Natural killer cell treated with Interleukin-12 subunit alpha and Interleukin-12 subunit beta and Interleukin-15 and Interleukin-18, amount 100 ng/mL, for 72 hours (primary cell): ENCODE measurements around the gene SLC6A1. TPM values are rescaled to one million over a fixed set of nuclear protein-coding genes. Genes with fewer than 3 reads are reported as not detected.

ENCODE experiments used
- ATAC-seq, 2 donors: fragments of 150-1000 bp; cut with Tn5 transposase in 1 of 2; sonication (Bioruptor Pico), chemical (Tn5 transposase) in 1 of 2; 2 replicates each; pipeline ENCODE4 v1.10.0; 2021
- DNase-seq: peaks from one replicate; pipeline ENCODE4 v3.0.0; 2022; ENCODE audit warnings: low spot score
- H3K27ac Mint-ChIP-seq, 2 donors: 1 replicate in 1 of 2; 2 replicates in 1 of 2; pipeline ENCODE4 v1.8.0; 2022; ENCODE audit warnings: mixed read lengths in 2 of 2, mild to moderate bottlenecking in 1 of 2, moderate library complexity in 1 of 2
- H3K27me3 Mint-ChIP-seq, 2 donors: 1 replicate in 1 of 2; 2 replicates in 1 of 2; pipeline ENCODE4 v1.8.0; 2022; ENCODE audit warnings: mixed read lengths in 2 of 2
- H3K36me3 Mint-ChIP-seq: one replicate; pipeline ENCODE4 v1.8.0; 2022; ENCODE audit warnings: mixed read lengths
- H3K4me1 Mint-ChIP-seq, 2 donors: 1 replicate in 1 of 2; 2 replicates in 1 of 2; pipeline ENCODE4 v1.8.0; 2022; ENCODE audit warnings: low read depth in 2 of 2, mixed read lengths in 2 of 2, mild to moderate bottlenecking in 1 of 2
- H3K4me3 Mint-ChIP-seq: one replicate; pipeline ENCODE4 v1.8.0; 2022; ENCODE audit warnings: mixed read lengths
- H3K9me3 Mint-ChIP-seq: 2 replicates; pipeline ENCODE4 v1.8.0; 2022; ENCODE audit warnings: mixed read lengths
- total RNA-seq, 2 donors: library from RNA; stranded (reverse); gene quantifications; one replicate each; pipeline ENCODE4 v1.2.3, GENCODE V29; 2022

Gene SLC6A1
- not detected for total RNA-seq

GRCh38 chr3:10992017-10992942 is at the start of gene SLC6A1:
Gene SLC6A1 (plus strand): TSS chr3:10992748. CDS start chr3:11017212, 24,464 bp downstream.
- no peak for ATAC-seq
- peak within 1 kb of the TSS; percentile 75 for H3K4me3 Mint-ChIP-seq
- DNase-seq: no peak
- no peak within 1 kb of the TSS for H3K27ac Mint-ChIP-seq
- no peaks in the 10 kb centered on the region for H3K36me3 Mint-ChIP-seq
- no peaks in the 10 kb centered on the region for H3K9me3 Mint-ChIP-seq
- H3K4me1 Mint-ChIP-seq: peaks cover 6% of the 10 kb centered on the region in 2 donors
- H3K27me3 Mint-ChIP-seq: peaks cover 35 to 53% of the 10 kb centered on the region in 2 donors

- no peaks in the 10 kb centered on the region for H3K4me1 Mint-ChIP-seq
- H3K27ac Mint-ChIP-seq: no peak overlapping the region
- no peaks in the 10 kb centered on the region for H3K9me3 Mint-ChIP-seq
- DNase-seq: no peak
- ATAC-seq: no peak
- peaks cover 6 to 11% of the 10 kb centered on the region in 2 donors for H3K27me3 Mint-ChIP-seq
- no peak overlapping the region for H3K4me3 Mint-ChIP-seq
- no peaks in the 10 kb centered on the region for H3K36me3 Mint-ChIP-seq
Observed at GRCh38 chr3:10944866-10945265, 47.7 kb upstream of the SLC6A1 start.

- ATAC-seq (peak; percentile 50 to 64), DNase-seq (no peak)
- H3K27ac Mint-ChIP-seq: no peak overlapping the region
- H3K4me3 Mint-ChIP-seq: no peak overlapping the region
- H3K36me3 Mint-ChIP-seq: no peaks in the 10 kb centered on the region
- peaks cover 6 to 9% of the 10 kb centered on the region in 2 donors for H3K27me3 Mint-ChIP-seq
- H3K4me1 Mint-ChIP-seq: no peaks in the 10 kb centered on the region
- H3K9me3 Mint-ChIP-seq: no peaks in the 10 kb centered on the region
Observed at GRCh38 chr3:10945683-10946287, 46.8 kb upstream of the SLC6A1 start.

- ATAC-seq: no peak
- no peaks in the 10 kb centered on the region for H3K4me1 Mint-ChIP-seq
- no peak overlapping the region for H3K27ac Mint-ChIP-seq
- no peaks in the 10 kb centered on the region for H3K9me3 Mint-ChIP-seq
- no peaks in the 10 kb centered on the region for H3K36me3 Mint-ChIP-seq
- no peak overlapping the region for H3K4me3 Mint-ChIP-seq
- no peak for DNase-seq
- H3K27me3 Mint-ChIP-seq: peaks cover 9% of the 10 kb centered on the region in 2 donors
Observed at GRCh38 chr3:10946526-10946925, 46.0 kb upstream of the SLC6A1 start.

GRCh38 chr3:10948326-10948725 is 44.2 kb upstream of the SLC6A1 start:
- DNase-seq (no peak), ATAC-seq (no peak)
- no peaks in the 10 kb centered on the region for H3K9me3 Mint-ChIP-seq
- H3K4me3 Mint-ChIP-seq: no peak overlapping the region
- H3K27ac Mint-ChIP-seq: no peak overlapping the region
- no peaks in the 10 kb centered on the region for H3K4me1 Mint-ChIP-seq
- H3K27me3 Mint-ChIP-seq: peaks cover 9 to 12% of the 10 kb centered on the region in 2 donors
- H3K36me3 Mint-ChIP-seq: no peaks in the 10 kb centered on the region

- DNase-seq: no peak
- Mint-ChIP-seq H3K27me3 (peaks cover 3 to 12% of the 10 kb centered on the region in 2 donors), H3K36me3 (no peaks in the 10 kb centered on the region), H3K27ac (no peak overlapping the region), H3K4me1 (no peaks in the 10 kb centered on the region), H3K4me3 (no peak overlapping the region), H3K9me3 (no peaks in the 10 kb centered on the region)
- no peak for ATAC-seq
Observed at GRCh38 chr3:10949197-10949596, 43.4 kb upstream of the SLC6A1 start.

- no peak for DNase-seq
- Mint-ChIP-seq H3K4me1 (no peaks in the 10 kb centered on the region), H3K4me3 (no peak overlapping the region), H3K9me3 (no peaks in the 10 kb centered on the region), H3K27ac (no peak overlapping the region), H3K27me3 (peaks cover 0 to 12% of the 10 kb centered on the region in 2 donors), H3K36me3 (no peaks in the 10 kb centered on the region)
- no peak for ATAC-seq
Observed at GRCh38 chr3:10950476-10951294, 41.9 kb upstream of the SLC6A1 start.

GRCh38 chr3:10951295-10951926 is 41.1 kb upstream of the SLC6A1 start:
- no peak overlapping the region for H3K4me3 Mint-ChIP-seq
- no peaks in the 10 kb centered on the region for H3K4me1 Mint-ChIP-seq
- no peak overlapping the region for H3K27ac Mint-ChIP-seq
- ATAC-seq: no peak
- peaks cover 0 to 12% of the 10 kb centered on the region in 2 donors for H3K27me3 Mint-ChIP-seq
- H3K36me3 Mint-ChIP-seq: no peaks in the 10 kb centered on the region
- no peaks in the 10 kb centered on the region for H3K9me3 Mint-ChIP-seq
- no peak for DNase-seq

- peaks cover 0 to 12% of the 10 kb centered on the region in 2 donors for H3K27me3 Mint-ChIP-seq
Observed at GRCh38 chr3:10952525-10952924, 40.0 kb upstream of the SLC6A1 start.

GRCh38 chr3:10954740-10955139 is 37.8 kb upstream of the SLC6A1 start:
- Mint-ChIP-seq H3K4me1 (no peaks in the 10 kb centered on the region), H3K27ac (no peak overlapping the region), H3K4me3 (no peak overlapping the region), H3K27me3 (peaks cover 0 to 9% of the 10 kb centered on the region in 2 donors), H3K9me3 (no peaks in the 10 kb centered on the region), H3K36me3 (no peaks in the 10 kb centered on the region)
- DNase-seq: no peak
- ATAC-seq: no peak

More at GRCh38 chr3:10952525-10952924, 40.0 kb upstream of the SLC6A1 start:
- no peak overlapping the region for H3K27ac Mint-ChIP-seq
- H3K9me3 Mint-ChIP-seq: no peaks in the 10 kb centered on the region
- no peaks in the 10 kb centered on the region for H3K36me3 Mint-ChIP-seq
- H3K4me1 Mint-ChIP-seq: no peaks in the 10 kb centered on the region
- H3K4me3 Mint-ChIP-seq: no peak overlapping the region
- DNase-seq (no peak), ATAC-seq (no peak)

- no peak for ATAC-seq
- DNase-seq: no peak
- Mint-ChIP-seq H3K27ac (no peak overlapping the region), H3K4me1 (peaks cover 0 to 3% of the 10 kb centered on the region in 2 donors), H3K27me3 (peaks cover 0 to 11% of the 10 kb centered on the region in 2 donors), H3K4me3 (no peak overlapping the region), H3K36me3 (no peaks in the 10 kb centered on the region), H3K9me3 (no peaks in the 10 kb centered on the region)
Observed at GRCh38 chr3:10955711-10956453, 36.7 kb upstream of the SLC6A1 start.

GRCh38 chr3:10956531-10956930 is 36.0 kb upstream of the SLC6A1 start:
- DNase-seq (no peak), ATAC-seq (no peak)
- Mint-ChIP-seq H3K9me3 (no peaks in the 10 kb centered on the region), H3K36me3 (no peaks in the 10 kb centered on the region), H3K27me3 (peaks cover 0 to 10% of the 10 kb centered on the region in 2 donors), H3K27ac (no peak overlapping the region), H3K4me3 (no peak overlapping the region), H3K4me1 (peaks cover 0 to 3% of the 10 kb centered on the region in 2 donors)

GRCh38 chr3:10956986-10957385 is 35.6 kb upstream of the SLC6A1 start:
- peaks cover 0 to 3% of the 10 kb centered on the region in 2 donors for H3K4me1 Mint-ChIP-seq
- no peak overlapping the region for H3K27ac Mint-ChIP-seq
- H3K36me3 Mint-ChIP-seq: no peaks in the 10 kb centered on the region
- DNase-seq: no peak
- no peaks in the 10 kb centered on the region for H3K9me3 Mint-ChIP-seq
- peaks cover 0 to 5% of the 10 kb centered on the region in 2 donors for H3K27me3 Mint-ChIP-seq
- no peak for ATAC-seq
- no peak overlapping the region for H3K4me3 Mint-ChIP-seq
